ENCODE results near the gene SLAIN2.

SLAIN2 gene

GRCh38 chr4:48388525-48389154, 47.3 kb downstream of the SLAIN2 start:
- H3K4me2 ChIP-seq: no peak overlapping the region
- H3K79me2 ChIP-seq (ENCODE audit: insufficient read depth, low read depth): no peaks in the 10 kb centered on the region
- H4K20me1 ChIP-seq (ENCODE audit: insufficient read depth): no peaks in the 10 kb centered on the region
- TF ChIP-seq, protein P1, sequence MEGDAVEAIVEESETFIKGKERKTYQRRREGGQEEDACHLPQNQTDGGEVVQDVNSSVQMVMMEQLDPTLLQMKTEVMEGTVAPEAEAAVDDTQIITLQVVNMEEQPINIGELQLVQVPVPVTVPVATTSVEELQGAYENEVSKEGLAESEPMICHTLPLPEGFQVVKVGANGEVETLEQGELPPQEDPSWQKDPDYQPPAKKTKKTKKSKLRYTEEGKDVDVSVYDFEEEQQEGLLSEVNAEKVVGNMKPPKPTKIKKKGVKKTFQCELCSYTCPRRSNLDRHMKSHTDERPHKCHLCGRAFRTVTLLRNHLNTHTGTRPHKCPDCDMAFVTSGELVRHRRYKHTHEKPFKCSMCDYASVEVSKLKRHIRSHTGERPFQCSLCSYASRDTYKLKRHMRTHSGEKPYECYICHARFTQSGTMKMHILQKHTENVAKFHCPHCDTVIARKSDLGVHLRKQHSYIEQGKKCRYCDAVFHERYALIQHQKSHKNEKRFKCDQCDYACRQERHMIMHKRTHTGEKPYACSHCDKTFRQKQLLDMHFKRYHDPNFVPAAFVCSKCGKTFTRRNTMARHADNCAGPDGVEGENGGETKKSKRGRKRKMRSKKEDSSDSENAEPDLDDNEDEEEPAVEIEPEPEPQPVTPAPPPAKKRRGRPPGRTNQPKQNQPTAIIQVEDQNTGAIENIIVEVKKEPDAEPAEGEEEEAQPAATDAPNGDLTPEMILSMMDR (conservative IDR thresholded peaks at IDR 0.05; ENCODE audit: low read depth, low read length): no peak
- no peak overlapping the region for H3K27ac ChIP-seq
- H3K36me3 ChIP-seq (ENCODE audit: insufficient read depth): no peaks in the 10 kb centered on the region
- no peaks in the 10 kb centered on the region for H3K27me3 ChIP-seq (ENCODE audit: insufficient read depth, low read depth)
- H3K4me1 ChIP-seq (ENCODE audit: low read depth, poor library complexity, severe bottlenecking): no peaks in the 10 kb centered on the region
- no peak overlapping the region for H3K9ac ChIP-seq
- no peak overlapping the region for H3K4me3 ChIP-seq (IDR thresholded peaks at IDR 0.05; ENCODE audit: insufficient read depth, low read depth, low read length)
- H2AFZ ChIP-seq (ENCODE audit: low read depth): no peak overlapping the region

GRCh38 chr4:48396043-48396442, 54.7 kb downstream of the SLAIN2 start:
- no peaks in the 10 kb centered on the region for H3K79me2 ChIP-seq (ENCODE audit: insufficient read depth, low read depth)
- no peak overlapping the region for H3K4me3 ChIP-seq (IDR thresholded peaks at IDR 0.05; ENCODE audit: insufficient read depth, low read depth, low read length)
- H3K36me3 ChIP-seq (ENCODE audit: insufficient read depth): no peaks in the 10 kb centered on the region
- H3K9ac ChIP-seq: no peak overlapping the region
- H3K4me1 ChIP-seq (ENCODE audit: low read depth, poor library complexity, severe bottlenecking): no peaks in the 10 kb centered on the region
- H3K27me3 ChIP-seq (ENCODE audit: insufficient read depth, low read depth): no peaks in the 10 kb centered on the region
- H4K20me1 ChIP-seq (ENCODE audit: insufficient read depth): no peaks in the 10 kb centered on the region
- no peak overlapping the region for H2AFZ ChIP-seq (ENCODE audit: low read depth)
- TF ChIP-seq, protein P1 (conservative IDR thresholded peaks at IDR 0.05; ENCODE audit: low read depth, low read length): no peak
- H3K27ac ChIP-seq: no peak overlapping the region
- no peak overlapping the region for H3K4me2 ChIP-seq

- TF ChIP-seq, protein P1 (conservative IDR thresholded peaks at IDR 0.05; ENCODE audit: low read depth, low read length): no peak
- no peaks in the 10 kb centered on the region for H3K79me2 ChIP-seq (ENCODE audit: insufficient read depth, low read depth)
- no peaks in the 10 kb centered on the region for H3K36me3 ChIP-seq (ENCODE audit: insufficient read depth)
- no peaks in the 10 kb centered on the region for H4K20me1 ChIP-seq (ENCODE audit: insufficient read depth)
- H3K4me1 ChIP-seq (ENCODE audit: low read depth, poor library complexity, severe bottlenecking): no peaks in the 10 kb centered on the region
- H3K4me2 ChIP-seq: no peak overlapping the region
- H2AFZ ChIP-seq (ENCODE audit: low read depth): no peak overlapping the region
- no peak overlapping the region for H3K27ac ChIP-seq
- no peaks in the 10 kb centered on the region for H3K27me3 ChIP-seq (ENCODE audit: insufficient read depth, low read depth)
- no peak overlapping the region for H3K4me3 ChIP-seq (IDR thresholded peaks at IDR 0.05; ENCODE audit: insufficient read depth, low read depth, low read length)
- H3K9ac ChIP-seq: no peak overlapping the region
Observed at GRCh38 chr4:48400416-48400815, 59.1 kb downstream of the SLAIN2 start.

GRCh38 chr4:48403358-48403757, 62.0 kb downstream of the SLAIN2 start:
- no peaks in the 10 kb centered on the region for H4K20me1 ChIP-seq (ENCODE audit: insufficient read depth)
- no peaks in the 10 kb centered on the region for H3K4me1 ChIP-seq (ENCODE audit: low read depth, poor library complexity, severe bottlenecking)
- H3K36me3 ChIP-seq (ENCODE audit: insufficient read depth): no peaks in the 10 kb centered on the region
- H3K9ac ChIP-seq: no peak overlapping the region
- no peak overlapping the region for H2AFZ ChIP-seq (ENCODE audit: low read depth)
- H3K27me3 ChIP-seq (ENCODE audit: insufficient read depth, low read depth): no peaks in the 10 kb centered on the region
- TF ChIP-seq, protein P1 (conservative IDR thresholded peaks at IDR 0.05; ENCODE audit: low read depth, low read length): no peak
- no peak overlapping the region for H3K4me2 ChIP-seq
- no peak overlapping the region for H3K4me3 ChIP-seq (IDR thresholded peaks at IDR 0.05; ENCODE audit: insufficient read depth, low read depth, low read length)
- no peaks in the 10 kb centered on the region for H3K79me2 ChIP-seq (ENCODE audit: insufficient read depth, low read depth)
- no peak overlapping the region for H3K27ac ChIP-seq

All from KMS-11 (cell line).